GM12891 (cell line): Measurements from ENCODE around the gene ANKDD1B.

Experiments
- POLR2A ChIP-seq: IDR thresholded peaks from 2 replicates; pipeline ENCODE4 v1.6.1; 2011; ENCODE audit warnings: low read depth, low read length, control low read depth
- POLR2AphosphoS5 ChIP-seq: IDR thresholded peaks from 2 replicates; pipeline ENCODE4 v1.6.1; 2011; ENCODE audit warnings: low read depth, low read length, control low read depth
- SPI1 ChIP-seq: IDR thresholded peaks from 2 replicates; pipeline ENCODE4 v1.6.1; 2011; ENCODE audit warnings: low read depth, low read length, control low read depth
- TAF1 ChIP-seq: IDR thresholded peaks from 2 replicates; pipeline ENCODE4 v1.6.1; 2011; ENCODE audit warnings: low read depth, low read length, control low read depth

DNA sequence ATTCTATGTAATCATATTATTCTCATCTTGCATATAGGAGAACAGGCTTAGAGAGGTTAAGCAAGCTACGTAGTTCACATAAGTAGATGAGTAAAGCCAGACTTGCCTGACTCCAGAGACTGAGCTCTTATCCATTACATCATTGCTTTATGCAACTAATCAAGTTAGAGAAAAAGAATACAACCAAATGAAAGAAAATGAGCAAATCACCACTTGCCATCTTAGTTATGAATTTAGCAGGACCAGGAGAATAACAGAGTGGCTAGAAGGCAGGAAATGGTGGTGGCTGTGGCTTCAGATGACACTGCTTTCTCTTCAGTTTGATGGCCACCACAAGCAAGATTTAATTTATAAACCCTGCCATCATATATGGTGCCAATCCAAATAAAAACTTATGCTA lies 79.4 kb downstream of the ANKDD1B start:
- TF ChIP-seq TAF1 (no peak), POLR2AphosphoS5 (no peak), POLR2A (no peak), SPI1 (no peak)
